Medulla oblongata (tissue), 1 donor: Measurements from ENCODE around the gene ADAMTS1.

ENCODE experiments used
- DNase-seq: peaks from one replicate; pipeline ENCODE4 v3.0.0-alpha.2; 2015; ENCODE audit errors: extremely low spot score

The ADAMTS1 gene

GRCh38 chr21:26813426-26813998 lies 31.7 kb downstream of the ADAMTS1 start:
- no peak for DNase-seq

DNA sequence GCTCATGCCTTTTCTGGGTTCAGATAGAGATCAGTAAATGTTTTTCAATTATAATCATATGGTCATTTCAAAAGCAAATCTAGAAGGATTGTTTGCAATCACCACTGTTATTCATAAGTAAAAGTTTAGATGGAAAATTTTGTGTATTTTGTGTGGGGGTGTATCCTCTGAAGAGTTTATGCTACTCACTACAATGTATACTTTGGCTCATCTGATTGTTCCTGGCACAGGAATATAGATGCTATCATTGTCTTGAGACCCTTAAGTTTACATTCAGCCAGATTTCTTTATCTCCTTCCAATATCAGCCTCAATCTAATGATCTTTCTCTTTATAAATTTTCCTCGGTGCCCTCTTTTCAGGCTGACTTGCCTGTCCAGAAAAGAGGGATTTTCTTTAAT lies 33.0 kb downstream of the ADAMTS1 start:
- DNase-seq = no peak

DNA sequence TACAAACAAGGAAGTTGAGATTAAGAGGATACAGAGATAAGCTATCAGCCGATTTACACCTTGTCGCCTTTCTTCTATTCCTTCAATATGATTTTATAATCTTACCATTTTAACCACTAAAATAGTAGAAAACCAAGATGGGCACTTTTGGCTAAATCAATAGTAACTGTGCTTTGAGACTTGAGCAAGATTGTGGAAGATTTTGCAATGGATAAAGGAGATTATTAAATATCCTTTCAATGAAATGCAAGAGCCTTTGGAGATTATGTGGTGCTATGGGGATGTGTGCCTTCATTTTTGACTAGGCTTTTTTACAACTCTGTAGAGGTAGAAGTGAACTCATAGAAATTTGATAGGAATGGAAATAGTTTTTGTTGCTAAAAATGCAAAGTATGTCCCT lies 33.7 kb downstream of the ADAMTS1 start:
- DNase-seq = no peak

- DNase-seq = no peak
These were observed 34.4 kb downstream of the ADAMTS1 start for GRCh38 chr21:26810676-26811415.

DNA sequence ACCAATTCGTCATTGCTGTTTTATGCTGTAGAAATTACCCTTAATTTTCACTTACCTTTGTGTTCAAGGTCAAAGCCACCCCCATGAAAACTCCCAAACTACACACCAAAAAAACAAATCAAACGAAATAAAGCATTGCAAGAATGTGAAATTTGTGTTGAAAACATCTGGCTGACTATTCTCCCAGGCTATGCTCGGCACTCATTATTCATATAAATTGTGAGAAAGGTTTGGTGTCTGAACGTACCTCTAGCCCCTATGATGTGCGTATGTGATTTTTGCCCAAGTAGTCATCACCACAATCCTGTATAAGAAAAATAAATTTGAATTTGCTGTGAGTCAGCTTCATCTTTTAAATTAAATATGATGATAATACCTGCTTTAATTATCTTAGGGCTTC lies 34.9 kb downstream of the ADAMTS1 start:
- no peak for DNase-seq

GRCh38 chr21:26809745-26810144 lies 35.5 kb downstream of the ADAMTS1 start:
- DNase-seq = no peak

DNA sequence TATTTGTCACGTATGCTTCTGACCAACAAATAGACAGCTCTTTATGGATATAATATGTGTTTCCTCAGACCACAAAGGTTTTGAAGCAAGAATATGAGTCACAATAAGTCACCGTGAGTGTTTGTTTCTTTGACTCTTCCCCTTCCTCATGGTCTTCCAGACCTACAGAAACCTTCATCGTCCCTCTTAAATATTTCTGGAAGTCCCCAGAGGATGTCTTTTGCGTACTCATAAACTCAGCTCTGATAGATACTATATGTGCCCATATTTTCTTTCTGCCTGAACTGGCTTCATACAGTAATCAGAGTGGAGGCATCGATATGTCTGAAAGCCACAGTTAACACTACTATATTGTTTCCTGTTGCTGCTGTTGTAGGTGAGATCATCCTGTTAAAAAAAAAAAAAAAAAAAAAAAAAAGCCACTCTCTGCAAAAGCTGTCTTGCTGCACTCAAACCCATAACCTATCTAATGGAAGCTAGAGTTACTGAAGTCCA lies 38.4 kb downstream of the ADAMTS1 start:
- DNase-seq = no peak

DNA sequence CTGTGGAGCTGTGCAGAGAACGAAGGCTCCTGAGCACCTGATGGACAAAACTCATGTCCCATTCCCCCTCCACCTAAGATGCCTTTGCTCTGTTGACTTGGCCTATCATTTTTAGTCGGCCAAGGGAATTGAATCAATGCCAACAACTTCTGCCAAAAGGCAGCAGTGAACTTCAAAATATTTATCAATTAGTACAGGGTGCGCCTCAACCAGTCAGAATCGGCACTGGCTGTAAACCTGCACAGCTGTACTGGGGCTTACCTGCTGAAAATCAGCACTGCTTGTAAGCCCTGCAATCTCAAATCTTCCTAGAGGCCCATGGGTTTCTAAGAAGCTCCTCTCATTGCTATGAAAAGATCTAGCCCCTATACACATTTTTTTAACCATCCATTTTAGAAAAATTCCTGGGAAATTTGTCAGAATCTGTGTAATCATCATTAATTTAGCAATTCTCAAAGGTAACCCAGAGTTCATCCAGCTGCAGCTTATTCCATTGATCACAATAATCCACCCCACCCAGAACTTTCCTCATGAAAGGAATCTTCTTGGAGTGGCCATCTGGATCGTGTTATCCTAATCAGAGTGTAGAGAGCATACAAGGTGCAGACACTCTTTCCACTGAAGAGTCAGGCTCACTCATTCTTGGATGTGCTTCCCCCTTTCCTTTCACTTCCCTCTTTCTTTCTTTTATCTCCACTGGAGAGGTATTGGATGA lies 40.2 kb downstream of the ADAMTS1 start:
- no peak for DNase-seq

DNA sequence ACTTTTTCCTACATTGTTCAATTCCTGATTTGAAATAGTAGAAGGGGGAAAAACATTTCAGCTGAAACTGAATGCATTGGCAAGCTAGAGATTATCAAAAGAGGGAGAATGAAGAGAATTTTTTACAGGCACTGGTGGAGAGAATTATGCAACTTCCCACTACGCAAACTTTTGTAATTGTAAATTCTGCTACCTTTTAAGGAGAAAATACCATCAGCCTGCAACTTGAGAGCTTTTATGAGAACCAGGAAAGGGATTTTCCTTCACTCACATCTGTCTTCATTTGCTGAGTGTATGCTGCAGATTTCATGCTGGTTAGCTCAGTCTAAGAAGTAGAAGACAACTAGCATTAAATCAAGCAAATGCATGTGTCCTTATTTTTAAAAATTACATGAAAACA lies 43.7 kb downstream of the ADAMTS1 start:
- DNase-seq = no peak

GRCh38 chr21:26800970-26801431 lies 44.2 kb downstream of the ADAMTS1 start:
- DNase-seq = peak; percentile 14

- DNase-seq = no peak
These were observed 44.8 kb downstream of the ADAMTS1 start for GRCh38 chr21:26800455-26800854.

GRCh38 chr21:26800001-26800400 lies 45.2 kb downstream of the ADAMTS1 start:
- no peak for DNase-seq

DNA sequence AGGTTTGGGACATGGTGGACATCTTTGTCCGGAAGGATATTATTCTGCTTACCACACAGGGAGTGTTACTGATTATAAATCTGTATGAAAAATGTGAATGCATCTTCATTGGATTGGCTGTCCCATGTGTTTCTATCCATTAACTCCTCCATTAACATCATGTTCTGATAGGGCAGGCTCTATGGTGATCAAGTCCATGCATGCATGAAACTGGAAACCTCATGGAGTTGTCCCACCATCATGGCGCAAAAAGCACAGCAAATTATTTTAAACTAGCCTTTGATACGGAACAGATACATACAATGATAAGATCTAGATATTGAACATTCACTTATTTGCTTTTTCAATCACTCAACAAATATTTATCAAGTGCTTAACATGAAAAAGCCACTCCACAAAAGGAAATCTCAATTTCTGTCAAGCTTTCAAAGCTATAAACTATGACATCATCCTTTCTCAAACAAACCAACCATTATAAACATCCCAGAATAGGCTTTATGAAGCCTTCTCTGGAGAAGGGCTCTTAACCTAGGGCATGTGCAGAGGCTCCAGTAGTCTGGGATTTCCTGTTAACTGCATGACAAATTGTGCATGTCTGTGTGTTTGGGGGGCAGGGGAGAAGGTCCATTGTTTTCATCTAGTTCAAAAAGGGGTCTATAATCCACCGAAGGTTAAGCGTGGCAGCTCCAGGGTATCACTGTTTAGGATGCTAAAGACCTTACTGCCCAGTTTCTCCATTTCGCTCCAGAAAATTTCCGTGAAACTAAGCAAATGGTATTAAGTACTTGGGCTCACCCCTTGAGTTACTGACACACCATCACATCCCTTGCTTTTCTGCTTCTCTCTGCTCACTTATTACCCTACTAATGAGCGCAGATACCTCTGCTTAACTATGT lies 46.1 kb downstream of the ADAMTS1 start:
- DNase-seq = no peak

DNA sequence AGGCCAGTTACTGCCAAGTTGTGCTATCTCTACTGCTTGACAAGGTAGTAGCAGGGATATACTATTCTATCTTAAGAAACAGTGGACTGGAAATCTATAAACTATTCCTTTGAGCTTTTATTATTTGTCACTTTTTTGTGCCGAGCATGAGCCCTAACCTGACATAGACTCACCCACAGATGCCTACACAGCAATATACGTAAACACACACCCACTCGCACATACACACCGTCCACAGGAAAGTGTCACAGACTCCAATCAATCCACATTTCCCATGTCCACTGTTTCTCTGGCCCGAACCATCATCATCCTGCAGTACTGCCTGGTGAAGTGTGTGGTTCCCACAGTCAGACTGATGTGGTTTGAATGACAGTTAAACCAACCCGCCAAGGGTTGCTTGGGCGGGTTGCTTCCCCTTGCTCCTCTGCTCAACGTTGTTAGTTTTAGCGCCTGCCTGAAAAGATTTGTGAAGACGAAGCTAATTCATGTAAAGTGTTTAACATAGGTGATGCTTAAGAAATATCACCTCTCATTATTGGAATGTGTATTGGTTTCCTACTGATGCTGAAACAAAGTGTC lies 47.2 kb downstream of the ADAMTS1 start:
- DNase-seq = no peak

DNA sequence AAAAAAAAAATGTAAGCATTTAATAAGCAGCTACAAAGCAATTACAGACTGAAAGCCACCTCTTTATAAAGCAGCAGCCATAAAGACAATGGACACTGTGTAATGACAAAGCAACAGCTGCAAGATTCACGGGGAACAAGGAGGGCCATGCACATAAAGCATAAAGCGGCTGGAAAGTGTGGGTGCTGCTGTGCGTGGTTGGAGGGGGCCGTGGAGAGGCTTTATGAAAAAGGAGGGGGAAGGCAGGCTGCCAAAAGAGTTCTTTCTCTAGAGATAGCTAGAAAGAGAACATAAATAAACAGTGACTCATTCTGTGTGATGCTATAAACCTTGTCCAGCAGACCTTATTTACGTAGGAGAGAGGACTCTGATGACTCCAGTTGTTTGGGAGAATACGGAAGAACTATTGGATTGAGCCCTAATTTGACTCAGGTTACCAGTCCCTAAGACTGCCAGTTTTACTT lies 49.3 kb downstream of the ADAMTS1 start:
- DNase-seq = peak; percentile 82

DNA sequence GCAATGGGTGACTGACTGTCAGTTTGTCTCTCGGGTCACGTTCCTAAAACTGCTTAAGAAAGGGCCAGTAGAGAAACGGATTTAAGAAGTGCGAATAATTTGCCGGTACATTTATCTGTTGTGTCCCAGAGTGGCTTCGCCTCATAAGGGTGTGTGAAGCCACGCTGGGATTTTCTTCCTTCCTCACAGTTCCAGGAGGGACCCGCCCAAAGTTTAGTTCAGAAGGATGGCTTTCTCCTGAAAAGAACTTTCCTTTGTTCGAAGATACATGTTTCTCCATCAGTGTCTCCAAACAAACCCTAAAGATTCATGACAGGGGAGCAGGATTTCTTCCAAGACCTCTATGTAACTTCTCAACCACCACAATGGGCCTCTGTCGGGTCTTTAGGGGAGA lies 49.8 kb downstream of the ADAMTS1 start:
- DNase-seq = peak; percentile 40

DNA sequence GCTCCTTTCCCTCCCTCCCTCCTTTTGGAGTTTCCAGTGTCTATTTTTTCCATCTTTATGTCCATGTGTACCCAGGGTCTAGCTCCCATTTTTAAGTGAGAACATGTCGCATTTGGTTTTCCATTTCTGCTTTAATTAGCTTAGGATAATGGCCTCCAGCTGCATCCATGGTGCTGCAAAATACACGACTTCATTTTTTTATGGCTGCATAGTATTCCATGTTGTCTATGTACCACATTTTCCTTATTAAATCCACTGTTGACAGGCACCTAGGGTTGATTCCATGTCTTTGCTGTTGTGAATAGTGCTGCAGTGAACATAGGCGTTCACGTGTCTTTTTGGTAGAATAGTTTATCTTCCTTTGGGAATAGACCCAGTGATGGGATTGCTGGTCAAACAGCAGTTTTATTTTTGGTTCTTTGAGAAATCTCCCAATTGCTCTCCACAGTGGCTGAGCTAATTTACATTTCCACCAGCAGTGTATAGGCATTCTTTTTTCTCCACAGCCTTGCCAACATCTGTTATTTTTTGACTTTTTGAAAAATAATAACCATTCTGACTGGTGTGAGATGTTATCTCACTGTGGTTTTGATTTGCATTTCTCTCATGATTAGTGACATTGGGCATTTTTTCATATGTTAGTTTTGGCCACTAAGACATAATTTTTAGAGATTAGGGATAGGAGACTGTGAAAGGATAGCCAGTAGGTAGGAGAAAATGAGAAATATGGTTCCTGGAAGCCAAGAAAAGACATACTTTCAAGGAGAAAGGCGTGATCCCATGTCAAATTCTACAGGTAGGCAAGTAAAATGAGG lies 50.4 kb downstream of the ADAMTS1 start:
- DNase-seq = no peak

DNA sequence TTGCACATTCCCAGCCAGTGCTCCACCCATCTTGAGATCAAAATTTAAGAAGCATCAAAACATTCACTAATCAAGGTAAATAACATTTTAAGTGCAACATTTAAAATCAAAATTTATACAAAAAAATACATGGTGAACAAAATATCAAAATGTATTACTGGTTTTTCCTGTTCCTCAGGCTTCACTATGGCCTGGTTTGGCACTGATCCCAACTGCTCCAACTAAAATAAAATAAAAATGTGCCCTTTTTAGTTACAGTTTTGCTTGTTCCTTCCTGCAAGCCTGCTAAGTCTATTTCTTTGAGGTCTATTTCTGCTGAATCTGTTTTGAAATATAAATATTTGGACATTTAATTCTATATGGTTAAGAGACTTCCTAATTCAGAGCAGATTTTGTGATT lies 54.9 kb downstream of the ADAMTS1 start:
- no peak for DNase-seq

GRCh38 chr21:26788790-26789189 lies 56.4 kb downstream of the ADAMTS1 start:
- DNase-seq = no peak
